Epithelial cell of proximal tubule (primary cell): Measurements from ENCODE around the gene MIER2. TPM values are rescaled to one million over a fixed set of nuclear protein-coding genes. Genes with fewer than 3 reads are reported as not detected.

Source experiments
- DNase-seq: peaks from one replicate; pipeline ENCODE4 v3.0.0-alpha.2; 2011; ENCODE audit warnings: low read depth
- H3K4me3 ChIP-seq: 2 replicates; pipeline ENCODE4 v1.5.1; 2011; ENCODE audit warnings: low read depth, mild to moderate bottlenecking, low read length
- total RNA-seq: library from RNA; depleted of rRNA; stranded (reverse); fragments of >200 nt; gene quantifications from 2 replicates; pipeline ENCODE4 v1.2.3, GENCODE V29; 2015
- TF ChIP-seq, protein P1 (sequence below): conservative IDR thresholded peaks from 2 replicates; pipeline ENCODE4 v1.5.1; 2012; ENCODE audit warnings: low read depth, mild to moderate bottlenecking, low read length

MIER2 gene
- total RNA-seq, 1 donor from 2014 or later, result 21.3 TPM

DNA sequence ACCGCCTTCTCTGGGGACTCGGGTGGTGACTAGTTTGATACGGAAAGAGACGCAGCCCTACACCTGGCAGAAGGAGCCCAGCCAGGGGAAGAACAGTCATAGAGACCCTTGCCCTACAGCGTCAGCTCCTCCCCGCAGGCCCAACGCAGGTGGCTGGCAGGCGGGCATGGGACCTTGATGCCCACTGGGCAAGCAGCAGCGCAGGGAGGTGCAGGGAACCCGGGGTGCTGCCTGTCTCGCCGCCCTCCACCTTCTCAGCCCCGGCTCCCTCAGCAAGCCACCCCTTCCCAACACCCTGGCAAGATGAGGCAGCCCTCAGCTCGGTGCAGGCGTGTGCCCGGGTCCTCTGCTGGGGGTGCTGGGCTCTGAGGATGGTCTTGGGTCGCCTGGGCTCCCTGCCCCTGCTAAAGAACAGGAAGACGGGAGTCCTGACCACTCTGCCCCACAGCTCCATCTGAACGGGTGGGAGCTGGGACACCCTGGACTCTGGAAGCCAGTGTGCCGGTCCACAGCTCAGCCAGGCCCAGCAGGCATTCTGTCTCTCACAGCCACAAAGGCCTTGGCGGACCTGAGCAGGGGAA lies 9.0 kb downstream of the MIER2 start:
- TF ChIP-seq, protein P1, sequence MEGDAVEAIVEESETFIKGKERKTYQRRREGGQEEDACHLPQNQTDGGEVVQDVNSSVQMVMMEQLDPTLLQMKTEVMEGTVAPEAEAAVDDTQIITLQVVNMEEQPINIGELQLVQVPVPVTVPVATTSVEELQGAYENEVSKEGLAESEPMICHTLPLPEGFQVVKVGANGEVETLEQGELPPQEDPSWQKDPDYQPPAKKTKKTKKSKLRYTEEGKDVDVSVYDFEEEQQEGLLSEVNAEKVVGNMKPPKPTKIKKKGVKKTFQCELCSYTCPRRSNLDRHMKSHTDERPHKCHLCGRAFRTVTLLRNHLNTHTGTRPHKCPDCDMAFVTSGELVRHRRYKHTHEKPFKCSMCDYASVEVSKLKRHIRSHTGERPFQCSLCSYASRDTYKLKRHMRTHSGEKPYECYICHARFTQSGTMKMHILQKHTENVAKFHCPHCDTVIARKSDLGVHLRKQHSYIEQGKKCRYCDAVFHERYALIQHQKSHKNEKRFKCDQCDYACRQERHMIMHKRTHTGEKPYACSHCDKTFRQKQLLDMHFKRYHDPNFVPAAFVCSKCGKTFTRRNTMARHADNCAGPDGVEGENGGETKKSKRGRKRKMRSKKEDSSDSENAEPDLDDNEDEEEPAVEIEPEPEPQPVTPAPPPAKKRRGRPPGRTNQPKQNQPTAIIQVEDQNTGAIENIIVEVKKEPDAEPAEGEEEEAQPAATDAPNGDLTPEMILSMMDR, result no peak
- H3K4me3 ChIP-seq, result no peak overlapping the region
- DNase-seq, result no peak

DNA sequence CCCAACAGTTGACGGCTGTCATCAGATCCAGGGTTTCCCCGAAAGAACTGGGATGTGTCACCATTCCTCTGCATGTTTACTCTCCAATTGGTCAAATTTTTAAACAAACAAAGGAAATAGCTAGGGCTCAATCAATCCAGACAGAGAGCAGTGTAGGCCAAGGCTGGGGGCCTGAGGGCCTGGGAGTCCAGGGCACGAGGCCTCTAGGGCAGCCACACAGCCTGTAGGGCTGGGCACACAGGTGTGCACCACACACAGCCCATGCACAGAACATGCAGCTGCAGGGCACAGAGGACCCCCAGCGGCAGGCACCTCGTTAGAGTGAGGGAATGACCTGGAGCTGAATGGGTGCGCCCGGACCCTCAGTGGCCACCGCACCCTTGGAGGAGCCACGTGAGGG lies 9.5 kb downstream of the MIER2 start:
- TF ChIP-seq, protein P1, result no peak
- no peak for DNase-seq
- H3K4me3 ChIP-seq, result no peak overlapping the region

DNA sequence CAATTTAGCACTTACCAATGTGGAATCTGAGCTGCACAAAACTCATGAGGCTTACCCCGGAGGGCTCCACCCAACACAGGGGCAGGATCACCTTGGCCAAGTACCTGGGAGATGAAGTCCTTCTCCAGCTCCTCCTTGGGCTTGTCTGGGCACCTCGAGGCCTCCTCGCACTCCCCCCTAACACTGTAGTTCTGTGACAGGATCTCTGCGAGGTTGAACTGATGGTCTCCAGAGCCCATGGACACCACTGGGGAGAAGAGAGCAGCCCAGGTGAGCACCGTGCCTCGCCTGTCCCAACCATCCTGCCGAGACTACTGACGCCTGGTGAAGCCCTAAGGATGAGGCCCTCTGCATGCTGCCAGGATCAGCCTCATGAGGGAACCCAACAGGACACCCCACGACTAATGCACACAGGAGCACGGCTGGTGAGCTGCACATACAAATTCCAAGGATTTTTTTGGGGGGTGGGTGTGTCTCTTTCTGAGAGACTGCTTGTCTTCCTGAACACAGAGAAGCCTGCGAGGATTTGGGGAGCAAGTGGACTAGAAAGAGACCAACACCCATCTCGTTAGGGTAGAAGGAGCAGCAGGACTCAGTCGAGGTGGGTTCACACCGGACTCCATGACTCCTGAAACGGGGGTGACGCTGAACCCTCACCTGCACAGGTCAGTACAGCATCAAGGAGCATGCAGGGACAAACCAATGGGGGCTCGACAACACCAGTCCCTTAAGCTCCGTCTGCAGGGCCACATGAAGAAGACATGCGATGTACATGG lies 10.1 kb downstream of the MIER2 start:
- H3K4me3 ChIP-seq, result no peak overlapping the region
- TF ChIP-seq, protein P1, result no peak
- DNase-seq, result no peak

- no peak overlapping the region for H3K4me3 ChIP-seq
- no peak for DNase-seq
- TF ChIP-seq, protein P1, result no peak
Observed at GRCh38 chr19:330503-330902, 14.1 kb downstream of the MIER2 start.

GRCh38 chr19:329876-330275 lies 14.7 kb downstream of the MIER2 start:
- DNase-seq, result no peak
- TF ChIP-seq, protein P1, result no peak
- H3K4me3 ChIP-seq, result no peak overlapping the region

DNA sequence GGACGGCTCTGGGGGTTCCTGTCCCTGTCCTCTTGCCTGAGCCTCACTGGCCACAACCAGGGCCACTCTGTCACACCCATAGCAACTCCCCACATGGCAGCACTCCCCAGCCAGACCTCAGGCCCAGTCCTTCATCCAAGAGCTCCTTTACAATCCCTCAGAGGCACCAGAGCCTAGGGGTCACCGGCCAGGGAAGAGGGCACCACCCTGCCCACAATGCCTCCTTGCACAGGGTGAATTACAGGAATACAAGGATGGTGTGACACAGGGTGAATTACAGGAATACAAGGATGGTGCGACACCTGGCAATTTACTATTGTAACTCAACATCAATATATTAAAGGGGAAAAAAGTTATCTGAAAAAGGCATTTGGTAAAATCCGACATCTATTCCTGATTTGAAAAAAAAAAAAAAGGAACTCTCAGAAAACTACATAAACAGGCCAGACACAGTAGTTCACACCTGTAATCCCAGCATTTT lies 16.5 kb downstream of the MIER2 start:
- no peak overlapping the region for H3K4me3 ChIP-seq
- DNase-seq, result no peak
- TF ChIP-seq, protein P1, result no peak
